ENCODE measurements around the gene TTYH1.
A peak's percentile ranks its signal among the peaks of the same experiment; 100 is the strongest.

TTYH1 gene

DNA sequence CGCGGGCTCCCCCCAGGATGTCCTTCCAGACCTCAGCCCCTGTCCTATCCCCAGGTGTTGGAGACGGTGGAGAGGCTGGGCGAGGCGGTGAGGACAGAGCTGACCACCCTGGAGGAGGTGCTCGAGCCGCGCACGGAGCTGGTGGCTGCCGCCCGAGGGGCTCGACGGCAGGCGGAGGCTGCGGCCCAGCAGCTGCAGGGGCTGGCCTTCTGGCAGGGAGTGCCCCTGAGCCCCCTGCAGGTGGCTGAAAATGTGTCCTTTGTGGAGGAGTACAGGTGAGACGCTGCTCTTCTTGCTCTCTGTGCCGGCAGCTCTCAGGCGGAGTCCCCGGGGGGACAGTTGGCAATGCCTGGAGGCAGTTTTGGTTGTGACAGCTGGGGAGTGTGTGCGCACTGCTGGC, 6.9 kb downstream of the TTYH1 start:
- no peak for DNase-seq (ENCODE audit: low spot score)

GRCh38 chr19:54424201-54424600, 8.9 kb downstream of the TTYH1 start:
- no peak for DNase-seq (ENCODE audit: low spot score)

DNA sequence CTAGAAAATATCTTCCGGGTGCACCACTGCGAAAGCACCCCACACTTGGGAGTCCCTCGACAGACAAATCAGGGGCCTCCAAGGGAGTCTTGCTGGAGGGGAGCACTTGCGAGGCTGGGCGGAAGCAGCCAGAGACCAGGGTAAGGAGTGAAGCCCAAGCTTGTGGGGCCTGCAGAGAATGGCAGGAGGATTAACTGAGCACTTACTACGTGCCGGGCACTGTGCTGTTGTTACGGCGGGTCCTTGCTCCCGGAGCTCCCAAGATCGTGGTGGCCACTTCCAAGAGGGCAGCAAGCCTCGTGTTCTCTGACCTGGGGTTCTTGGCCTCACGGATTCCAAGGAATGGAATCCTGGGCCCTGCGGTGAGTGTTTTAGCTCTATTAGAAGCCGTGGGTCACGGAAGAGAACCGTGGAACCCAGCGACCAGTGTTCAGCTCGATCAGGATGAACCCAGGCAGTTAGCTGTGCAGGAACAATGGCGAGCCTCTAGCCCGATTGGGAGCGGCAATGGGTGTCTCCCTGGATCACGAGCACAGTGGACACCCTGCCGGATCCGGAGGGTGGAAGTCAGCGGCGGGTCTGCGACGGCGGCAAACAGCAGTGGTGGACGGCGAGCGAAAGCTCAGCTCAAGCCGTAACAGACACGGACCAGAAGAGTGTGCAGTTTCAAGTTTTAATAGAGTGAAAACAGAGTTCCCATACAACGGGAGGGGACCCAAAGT, 9.6 kb downstream of the TTYH1 start:
- DNase-seq (ENCODE audit: low spot score): no peak

- DNase-seq (ENCODE audit: low spot score): no peak
Observed at GRCh38 chr19:54425382-54425723, 10.1 kb downstream of the TTYH1 start.

- no peak for DNase-seq (ENCODE audit: low spot score)
Observed at GRCh38 chr19:54426291-54426931, 11.1 kb downstream of the TTYH1 start.

DNA sequence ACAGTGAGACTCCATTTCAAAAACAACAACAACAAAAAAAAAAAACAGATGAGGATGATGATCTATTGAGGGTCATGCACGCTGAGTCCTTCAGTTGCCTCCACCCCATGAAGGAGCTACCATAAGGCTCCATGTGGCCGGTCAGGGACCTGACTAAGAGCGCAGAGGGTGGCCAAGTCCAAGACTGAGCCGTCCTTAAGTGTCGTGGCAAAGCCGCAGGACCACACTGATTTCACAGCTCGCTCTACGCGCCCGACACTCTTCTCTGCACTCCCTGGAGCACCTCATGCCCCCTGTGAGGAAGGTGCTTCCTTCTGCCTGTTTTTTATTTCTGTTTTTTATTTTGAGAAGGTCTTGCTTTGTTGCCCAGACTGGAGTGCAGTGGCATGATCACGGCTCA, 12.3 kb downstream of the TTYH1 start:
- DNase-seq (ENCODE audit: low spot score): no peak

DNA sequence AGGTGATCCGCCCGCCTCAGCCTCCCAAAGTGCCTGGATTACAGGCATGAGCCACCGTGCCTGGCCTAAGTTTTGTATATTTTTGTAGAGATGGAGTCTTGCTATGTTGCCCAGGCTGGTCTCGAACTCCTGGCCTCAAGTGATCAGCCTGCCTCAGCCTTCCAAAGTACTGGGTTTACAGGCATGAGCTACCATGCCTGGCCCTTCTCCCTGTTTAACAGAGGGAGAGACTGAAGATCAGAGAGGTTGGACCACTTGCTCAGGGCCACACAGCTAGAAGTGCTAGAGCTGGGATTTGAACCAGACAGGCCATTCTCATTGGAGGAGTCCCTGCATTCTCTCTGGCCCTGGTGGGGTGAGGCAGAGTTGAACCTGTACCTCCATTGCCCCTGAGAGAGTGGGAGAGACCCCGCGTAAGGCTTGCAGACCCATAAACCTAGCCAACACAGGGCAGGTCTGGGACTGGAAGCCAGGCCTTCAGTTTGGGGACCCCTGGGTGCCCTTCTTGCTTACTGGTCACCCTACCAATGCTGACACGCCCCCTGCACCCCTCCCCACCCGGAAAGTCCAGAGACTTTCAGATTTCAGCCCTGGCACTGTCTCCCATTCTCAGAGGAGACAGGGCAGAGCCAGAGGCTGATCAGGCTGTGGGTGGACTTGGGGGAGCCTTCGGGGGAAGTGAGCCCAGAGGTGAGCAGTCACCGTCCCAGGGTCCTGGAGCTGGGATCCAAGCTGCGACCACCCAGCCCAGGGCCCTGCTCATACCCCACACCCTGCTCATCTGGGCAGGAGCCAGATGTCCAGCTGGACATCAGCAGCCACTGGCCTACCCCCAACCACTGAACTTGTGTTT, 13.3 kb downstream of the TTYH1 start:
- DNase-seq (ENCODE audit: low spot score): no peak

DNA sequence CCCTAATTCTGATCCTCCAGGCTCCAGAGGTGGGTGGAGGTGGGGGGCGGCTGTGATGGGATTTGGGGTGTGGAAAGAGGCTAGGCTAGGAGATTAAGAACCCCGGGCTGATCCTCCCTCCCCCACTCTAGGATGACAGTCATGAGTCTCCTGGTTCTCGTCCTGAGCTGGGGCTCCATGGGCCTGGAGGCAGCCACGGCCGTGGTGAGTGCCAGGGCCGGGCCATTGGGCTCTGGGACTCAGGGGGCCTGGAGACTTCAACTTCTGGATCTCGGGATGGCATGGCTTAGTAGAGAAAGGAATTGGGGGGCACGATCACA, 13.9 kb downstream of the TTYH1 start:
- DNase-seq (ENCODE audit: low spot score): no peak

DNA sequence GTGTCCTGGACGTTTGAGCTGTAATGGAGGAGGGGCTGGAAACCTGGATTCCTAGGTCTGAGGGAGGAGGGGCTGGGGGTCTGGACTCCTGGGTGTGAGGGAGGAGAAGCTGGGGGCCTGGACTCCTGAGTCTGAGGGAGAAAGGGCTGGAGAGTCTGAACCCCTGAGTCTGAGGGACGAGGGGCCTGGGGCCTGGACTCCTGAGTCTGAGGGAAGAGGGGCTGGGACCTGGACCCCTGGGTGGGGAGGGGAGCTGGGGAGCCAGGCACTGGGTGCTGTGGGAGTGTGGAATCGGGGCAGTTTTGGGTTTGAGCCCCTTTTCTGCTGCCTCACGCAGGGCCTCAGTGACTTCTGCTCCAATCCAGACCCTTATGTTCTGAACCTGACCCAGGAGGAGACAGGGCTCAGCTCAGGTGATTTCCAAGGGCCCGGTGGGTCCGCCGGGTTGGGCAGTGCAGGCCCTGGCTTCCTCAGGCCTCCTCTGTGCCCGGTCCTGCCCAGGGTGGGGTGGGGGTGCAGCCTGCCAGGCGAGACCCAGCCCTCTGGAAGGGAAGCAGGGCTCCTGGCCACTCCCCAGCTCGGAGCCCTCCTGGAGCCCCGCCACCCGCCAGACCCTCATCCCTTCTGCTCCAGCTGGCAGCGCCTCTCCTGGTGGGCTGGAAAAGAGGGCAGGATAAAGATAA, 14.4 kb downstream of the TTYH1 start:
- DNase-seq (ENCODE audit: low spot score): no peak

DNA sequence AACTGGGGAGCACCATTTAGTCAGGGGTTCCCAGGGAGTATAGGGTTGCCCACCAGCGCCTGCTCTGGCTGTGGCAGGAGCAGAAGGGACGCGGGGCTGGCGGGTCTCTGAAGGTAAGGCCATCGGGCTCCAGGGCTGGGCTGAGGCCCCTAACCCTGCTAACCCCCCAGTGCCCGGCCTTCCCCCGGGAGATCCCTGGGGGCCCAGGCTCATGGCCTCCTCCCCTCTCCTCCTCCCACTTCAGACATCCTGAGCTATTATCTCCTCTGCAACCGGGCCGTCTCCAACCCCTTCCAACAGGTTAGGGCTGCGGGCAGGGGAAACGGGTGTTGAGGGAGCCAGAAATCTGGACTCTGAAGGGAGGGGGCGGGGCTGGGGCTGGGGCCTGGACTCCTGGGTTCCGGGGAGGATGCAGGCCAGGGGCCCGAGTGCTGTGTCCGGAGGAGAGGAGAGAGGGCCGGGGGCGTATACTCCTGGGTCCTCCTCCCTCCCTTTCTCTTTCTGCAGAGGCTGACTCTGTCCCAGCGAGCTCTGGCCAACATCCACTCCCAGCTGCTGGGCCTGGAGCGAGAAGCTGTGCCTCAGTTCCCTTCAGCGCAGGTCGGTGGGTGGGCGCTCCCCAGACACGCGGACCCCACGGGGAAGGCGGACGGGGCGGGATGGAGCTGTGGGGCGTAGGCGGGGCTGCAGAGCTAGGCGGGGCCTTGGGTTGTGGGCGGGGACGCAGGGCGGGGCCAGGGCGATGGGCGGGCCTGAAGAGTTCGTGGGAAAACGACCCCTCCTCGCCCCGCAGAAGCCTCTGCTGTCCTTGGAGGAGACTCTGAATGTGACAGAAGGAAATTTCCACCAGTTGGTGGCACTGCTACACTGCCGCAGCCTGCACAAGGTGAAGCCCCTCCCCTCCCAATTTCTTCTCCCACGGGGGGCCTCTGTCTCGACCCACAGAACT, 15.3 kb downstream of the TTYH1 start:
- DNase-seq (ENCODE audit: low spot score): peak; percentile 52

- DNase-seq (ENCODE audit: low spot score): no peak
Observed at GRCh38 chr19:54431255-54431838, 16.1 kb downstream of the TTYH1 start.

DNA sequence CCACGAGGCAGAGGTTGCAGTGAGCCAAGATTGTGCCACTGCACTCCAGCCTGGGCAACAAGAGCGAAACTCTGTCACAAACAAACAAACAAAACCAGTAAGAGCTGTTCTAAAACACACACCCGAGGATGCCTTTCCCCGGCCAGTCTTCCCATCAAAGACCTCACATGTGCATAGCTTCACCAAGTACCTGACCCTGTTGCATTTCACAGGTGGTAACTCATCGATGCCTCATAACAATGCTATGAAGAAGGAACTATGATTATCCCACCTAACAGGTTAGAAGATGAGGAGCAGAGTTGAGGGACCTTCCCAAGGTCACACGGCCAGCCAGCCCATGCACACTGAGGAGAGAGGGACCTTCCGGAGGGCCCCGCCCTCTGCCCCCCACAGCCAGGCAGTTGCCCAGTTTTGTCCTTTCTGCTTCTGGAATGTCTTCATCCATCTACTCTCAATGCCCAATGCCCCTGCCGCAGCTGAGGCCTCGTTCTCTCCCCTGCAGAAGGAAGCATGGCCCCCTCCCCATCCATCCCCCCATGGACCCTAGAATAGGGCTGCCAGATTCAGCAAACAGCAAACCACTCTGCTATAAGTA, 17.0 kb downstream of the TTYH1 start:
- DNase-seq (ENCODE audit: low spot score): no peak

DNA sequence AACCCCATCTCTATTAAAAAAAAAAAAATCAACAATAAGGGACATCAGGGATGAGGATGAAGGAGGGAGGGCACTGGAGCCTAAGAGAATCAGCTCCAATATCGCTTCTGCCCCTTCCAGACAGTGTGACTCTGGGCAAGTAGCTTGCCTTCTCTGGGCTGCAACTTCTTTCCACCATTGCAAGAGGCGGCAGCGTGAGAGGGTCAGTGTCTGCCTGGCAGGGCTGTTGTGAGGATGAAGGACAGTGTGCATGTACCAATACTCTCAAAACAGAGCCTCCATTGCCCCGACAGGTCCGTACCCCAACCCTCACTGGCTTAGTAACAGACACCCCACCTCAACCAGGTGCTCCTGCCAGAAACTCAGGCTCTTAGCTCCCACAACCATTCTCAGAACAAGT, 18.4 kb downstream of the TTYH1 start:
- DNase-seq (ENCODE audit: low spot score): no peak

- no peak for DNase-seq (ENCODE audit: low spot score)
Observed at GRCh38 chr19:54434112-54434872, 19.0 kb downstream of the TTYH1 start.

GRCh38 chr19:54434873-54435214, 19.6 kb downstream of the TTYH1 start:
- no peak for DNase-seq (ENCODE audit: low spot score)

DNA sequence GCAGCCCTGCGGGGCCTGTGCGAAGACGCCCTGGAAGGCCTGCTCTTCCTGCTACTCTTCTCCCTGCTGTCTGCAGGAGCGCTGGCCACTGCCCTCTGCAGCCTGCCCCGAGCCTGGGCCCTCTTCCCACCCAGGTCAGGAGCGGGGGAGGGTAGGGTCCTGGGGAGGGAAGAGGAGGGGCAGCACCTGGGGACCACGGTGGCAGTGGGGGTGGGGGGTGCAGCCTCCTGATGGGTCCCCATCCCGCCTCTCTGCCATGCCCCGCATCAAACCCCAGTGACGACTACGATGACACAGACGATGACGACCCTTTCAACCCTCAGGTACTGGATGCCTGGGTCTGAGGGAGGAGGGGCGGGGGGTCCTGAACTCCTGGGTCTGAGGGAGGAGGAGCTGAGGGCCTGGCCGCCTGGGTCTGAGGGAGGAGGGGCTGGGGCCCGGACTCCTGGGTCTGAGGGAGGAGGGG, 20.3 kb downstream of the TTYH1 start:
- DNase-seq (ENCODE audit: low spot score): no peak

DNA sequence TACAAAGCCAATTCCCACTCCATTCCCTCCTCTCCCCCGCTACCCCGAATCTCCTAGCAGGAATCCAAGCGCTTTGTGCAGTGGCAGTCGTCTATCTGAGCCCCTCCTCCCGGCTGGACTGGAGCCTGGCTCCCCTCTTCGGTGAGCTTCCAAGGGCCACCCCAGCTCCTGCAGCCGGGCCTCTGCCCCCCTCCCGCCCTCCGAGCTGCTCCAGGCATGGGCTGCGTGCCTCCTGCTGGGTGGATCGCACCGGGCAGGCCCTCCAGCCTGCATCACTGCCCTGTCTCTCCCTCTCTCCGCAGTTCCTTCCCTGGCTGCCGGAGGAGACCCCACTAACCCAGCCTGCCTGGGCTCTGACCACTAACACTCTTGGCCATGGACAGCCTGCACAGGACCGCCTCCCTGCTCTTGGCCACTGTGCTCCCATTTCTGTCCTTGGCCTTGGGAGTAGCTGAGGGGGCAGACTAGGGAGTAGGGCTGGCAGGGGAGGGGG, 20.8 kb downstream of the TTYH1 start:
- no peak for DNase-seq (ENCODE audit: low spot score)

- no peak for DNase-seq (ENCODE audit: low spot score)
Observed at GRCh38 chr19:54436628-54437252, 21.5 kb downstream of the TTYH1 start.

Measured in SK-N-DZ (cell line).